PC-3 (cell line): Measurements from ENCODE around the gene SYP.

Source experiments
- EZH2 ChIP-seq: fragments of 300-600 bp; sonication (generic); IDR thresholded peaks from one replicate; pipeline ENCODE4 v1.6.1; 2017; ENCODE audit warnings: antibody characterized with exemption, mild to moderate bottlenecking, low read length; ENCODE audit not compliant: unreplicated experiment
- TF ChIP-seq, protein P1 (sequence below): fragments of 300-600 bp; sonication (generic); conservative IDR thresholded peaks from 2 replicates; pipeline ENCODE4 v1.5.1; 2017; ENCODE audit warnings: antibody characterized with exemption, low read depth, mild to moderate bottlenecking, low read length

GRCh38 chrX:49247346-49247745 lies 47.4 kb upstream of the SYP start:
- TF ChIP-seq, protein P1, sequence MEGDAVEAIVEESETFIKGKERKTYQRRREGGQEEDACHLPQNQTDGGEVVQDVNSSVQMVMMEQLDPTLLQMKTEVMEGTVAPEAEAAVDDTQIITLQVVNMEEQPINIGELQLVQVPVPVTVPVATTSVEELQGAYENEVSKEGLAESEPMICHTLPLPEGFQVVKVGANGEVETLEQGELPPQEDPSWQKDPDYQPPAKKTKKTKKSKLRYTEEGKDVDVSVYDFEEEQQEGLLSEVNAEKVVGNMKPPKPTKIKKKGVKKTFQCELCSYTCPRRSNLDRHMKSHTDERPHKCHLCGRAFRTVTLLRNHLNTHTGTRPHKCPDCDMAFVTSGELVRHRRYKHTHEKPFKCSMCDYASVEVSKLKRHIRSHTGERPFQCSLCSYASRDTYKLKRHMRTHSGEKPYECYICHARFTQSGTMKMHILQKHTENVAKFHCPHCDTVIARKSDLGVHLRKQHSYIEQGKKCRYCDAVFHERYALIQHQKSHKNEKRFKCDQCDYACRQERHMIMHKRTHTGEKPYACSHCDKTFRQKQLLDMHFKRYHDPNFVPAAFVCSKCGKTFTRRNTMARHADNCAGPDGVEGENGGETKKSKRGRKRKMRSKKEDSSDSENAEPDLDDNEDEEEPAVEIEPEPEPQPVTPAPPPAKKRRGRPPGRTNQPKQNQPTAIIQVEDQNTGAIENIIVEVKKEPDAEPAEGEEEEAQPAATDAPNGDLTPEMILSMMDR: no peak
- TF ChIP-seq EZH2: no peak
